ENCODE results near the gene ATP2B3.

DNA sequence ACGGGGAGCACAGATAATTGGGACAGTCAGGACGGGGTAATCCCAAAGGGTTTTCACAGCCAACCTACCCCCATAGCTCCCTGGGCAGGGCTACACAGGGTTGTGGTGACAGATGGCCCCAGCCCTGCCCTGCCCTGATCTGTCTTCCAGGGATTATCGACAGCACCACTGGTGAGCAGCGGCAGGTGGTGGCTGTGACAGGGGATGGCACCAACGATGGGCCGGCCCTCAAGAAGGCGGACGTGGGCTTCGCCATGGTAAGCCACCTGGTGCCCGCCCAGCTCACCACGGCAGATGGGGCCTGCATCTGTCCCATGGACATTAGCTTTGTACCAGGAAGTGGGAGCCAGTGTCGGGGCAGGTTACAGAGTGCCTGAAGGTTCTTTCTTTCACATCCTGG is 39.3 kb downstream of the ATP2B3 start:
- no peak for TF ChIP-seq CTCF (IDR thresholded peaks at IDR 0.05; ENCODE audit: insufficient read depth, low read length, poor library complexity, severe bottlenecking)
- TF ChIP-seq EZH2phosphoT487 (conservative IDR thresholded peaks at IDR 0.05; ENCODE audit: low read length): no peak

Measured in SU-DHL-6 (cell line).